Panc1 (cell line): Measurements from ENCODE around the gene PSMB5. TPM values are rescaled to one million over a fixed set of nuclear protein-coding genes. Genes with fewer than 3 reads are reported as not detected.

ENCODE experiments used
- ATAC-seq: fragments of 200-7000 bp; cut with Tn5 transposase; 2 replicates; pipeline ENCODE4 v1.9.1; 2020; ENCODE audit warnings: mild to moderate bottlenecking, moderate library complexity
- BruUV-seq: library from RNA; stranded (reverse); fragments of 400-500 nt; replicated peaks from 2 replicates; lab custom pipeline; 2021; lab: Mats Ljungman, UMichigan
- CTCF ChIA-PET: fragments of 300-600 bp; sonication (Branson Sonifier 250); formaldehyde crosslinking; loops from one replicate; lab custom pipeline; 2022; ENCODE audit warnings: antibody characterized with exemption; lab: Charles Lee
- POLR2A ChIA-PET: fragments of 300-600 bp; sonication (Branson Sonifier 250); formaldehyde crosslinking; loops from one replicate; lab custom pipeline; 2022; ENCODE audit warnings: antibody characterized with exemption; lab: Charles Lee
- DNase-seq: peaks from one replicate; pipeline ENCODE4 v3.0.0-alpha.2; 2010; ENCODE audit warnings: low read depth, low spot score
- H3K27ac ChIP-seq: 2 replicates; pipeline ENCODE4 v1.5.1; 2011; ENCODE audit warnings: mild to moderate bottlenecking, low read length, inconsistent platforms
- H3K27me3 ChIP-seq: fragments of 200-500 bp; sonication (Bioruptor generic); 2 replicates; pipeline ENCODE4 v1.6.0; 2014; ENCODE audit warnings: low read length, inconsistent platforms; ENCODE audit not compliant: control insufficient read depth, insufficient read depth
- H3K36me3 ChIP-seq: fragments of 200-500 bp; sonication (Bioruptor generic); 2 replicates; pipeline ENCODE4 v1.5.1; 2014; ENCODE audit warnings: inconsistent platforms, mild to moderate bottlenecking, low read length, moderate library complexity; ENCODE audit not compliant: control insufficient read depth, insufficient read depth
- H3K4me1 ChIP-seq: 2 replicates; pipeline ENCODE4 v1.5.1; 2011; ENCODE audit warnings: inconsistent platforms, mild to moderate bottlenecking, low read length, moderate library complexity; ENCODE audit not compliant: control insufficient read depth, insufficient read depth
- H3K4me3 ChIP-seq, 2 experiments: 2 replicates each; pipeline ENCODE4 v1.5.1; 2011 to 2012; ENCODE audit warnings: low read depth in 2 of 2, low read length in 2 of 2, mild to moderate bottlenecking in 2 of 2, inconsistent platforms in 1 of 2, moderate library complexity in 1 of 2
- H3K9me3 ChIP-seq: fragments of 200-500 bp; sonication (Bioruptor generic); 2 replicates; pipeline ENCODE4 v1.5.1; 2014; ENCODE audit warnings: low read depth, mild to moderate bottlenecking, inconsistent platforms, low read length, moderate library complexity; ENCODE audit not compliant: control insufficient read depth, insufficient read depth
- CTCF ChIP-seq: fragments of 450-650 bp; IDR thresholded peaks from 2 replicates; pipeline ENCODE4 v1.5.1; 2017; ENCODE audit warnings: mild to moderate bottlenecking
- POLR2AphosphoS5 ChIP-seq: IDR thresholded peaks from 2 replicates; pipeline ENCODE4 v1.6.1; 2012; ENCODE audit warnings: mild to moderate bottlenecking, low read depth, low read length, moderate library complexity
- REST ChIP-seq, 2 experiments: IDR thresholded peaks; 2 replicates each; pipeline ENCODE4 v1.6.1; 2011 to 2012; ENCODE audit warnings: low read depth in 2 of 2, control low read depth in 1 of 2, low read length in 1 of 2, mild to moderate bottlenecking in 1 of 2, moderate library complexity in 1 of 2; ENCODE audit not compliant: insufficient read depth in 1 of 2
- SIN3A ChIP-seq: IDR thresholded peaks from 2 replicates; pipeline ENCODE4 v1.6.1; 2012; ENCODE audit warnings: low read depth, mild to moderate bottlenecking, low read length, moderate library complexity, borderline replicate concordance; ENCODE audit not compliant: insufficient read depth
- TCF7L2 ChIP-seq: IDR thresholded peaks from 2 replicates; pipeline ENCODE4 v1.6.1; 2011; ENCODE audit warnings: mild to moderate bottlenecking, low read depth, low read length, inconsistent platforms
- in situ Hi-C: cut with HindIII; loops from 2 replicates; pipeline ENCODE4 v1.10.0; 2016; ENCODE audit warnings: low sequenced_read_pairs, low pct_unique_long_range_greater_than_20kb
- intact Hi-C: fragments of 100-400 bp; cut with micrococcal nuclease; formaldehyde crosslinking; loops from one replicate; pipeline ENCODE4 v1.10.0; 2022; ENCODE audit not compliant: unreplicated experiment
- total RNA-seq: library from RNA; stranded (reverse); gene quantifications from one replicate; pipeline ENCODE4 v1.2.1, GENCODE V29; 2021; ENCODE audit not compliant: unreplicated experiment

The PSMB5 gene
- total RNA-seq, 1 experiment from 2014 or later, result 149 TPM

- no peaks in the 10 kb centered on the region for H3K27me3 ChIP-seq
- POLR2A ChIA-PET, result no interaction called here
- intact Hi-C loops, result no loop called here
- H3K9me3 ChIP-seq, result no peaks in the 10 kb centered on the region
- ATAC-seq (no peak), DNase-seq (no peak)
- H3K36me3 ChIP-seq, result no peaks in the 10 kb centered on the region
- no peak overlapping the region for H3K27ac ChIP-seq
- TF ChIP-seq POLR2AphosphoS5, result no peak
- no peak for TF ChIP-seq TCF7L2
- no peak for TF ChIP-seq SIN3A
- no peak overlapping the region for H3K4me3 ChIP-seq
- CTCF ChIA-PET, result interaction anchor here (0.6 kb wide), 1 partner anchor 50 kb away, joined by 3 read pairs; no protein-coding TSS in a partner anchor
- BruUV-seq, result no TSS peak
- in situ Hi-C loops, result no loop called here
- peaks cover 5% of the 10 kb centered on the region; the same call in 1 of the 2 replicates for H3K4me1 ChIP-seq
Observed at GRCh38 chr14:22997676-22998323, 36.9 kb downstream of the PSMB5 start.

- Histone ChIP-seq H3K9me3 (no peaks in the 10 kb centered on the region), H3K27ac (no peak overlapping the region), H3K4me3 (no peak overlapping the region), H3K4me1 (peaks cover 5% of the 10 kb centered on the region; the same call in 1 of the 2 replicates), H3K36me3 (no peaks in the 10 kb centered on the region), H3K27me3 (no peaks in the 10 kb centered on the region)
- ATAC-seq, result no peak
- CTCF ChIA-PET, result interaction anchor here (0.7 kb wide), 1 partner anchor 10 kb away, joined by 4 read pairs; no protein-coding TSS in a partner anchor
- DNase-seq, result no peak
- intact Hi-C loops (no loop called here), in situ Hi-C loops (no loop called here)
- TF ChIP-seq SIN3A (no peak), CTCF (no peak), TCF7L2 (no peak), REST (IDR thresholded peaks at IDR 0.05; ENCODE audit: insufficient read depth in 1 of 2, low read depth in 2 of 2, low read length in 1 of 2) (no peak), POLR2AphosphoS5 (no peak)
- BruUV-seq, result no TSS peak
- POLR2A ChIA-PET, result no interaction called here
Observed at GRCh38 chr14:22996768-22997654, 37.7 kb downstream of the PSMB5 start.
